GM23248 (cell line): ENCODE data around the gene RADIL. TPM values are rescaled to one million over a fixed set of nuclear protein-coding genes. Genes with fewer than 3 reads are reported as not detected.

Experiments
- DNase-seq: peaks from one replicate; pipeline ENCODE4 v3.0.0-alpha.2; 2015
- H2AFZ ChIP-seq: fragments of 200-600 bp; sonication (generic); 2 replicates; pipeline ENCODE4 v1.6.1; 2016; ENCODE audit warnings: antibody characterized with exemption
- H3F3A ChIP-seq: fragments of 200-600 bp; sonication (generic); 2 replicates; pipeline ENCODE4 v1.6.1; 2016; ENCODE audit warnings: mild to moderate bottlenecking, antibody characterized with exemption, mixed run types; ENCODE audit not compliant: insufficient read depth
- H3K27ac ChIP-seq: fragments of 200-600 bp; sonication (generic); 2 replicates; pipeline ENCODE4 v1.5.1; 2016; ENCODE audit warnings: mild to moderate bottlenecking
- H3K27me3 ChIP-seq: fragments of 200-600 bp; sonication (generic); replicated peaks from 2 replicates; pipeline ENCODE4 v1.6.1; 2016; ENCODE audit warnings: mild to moderate bottlenecking; ENCODE audit not compliant: insufficient read depth
- H3K36me3 ChIP-seq: fragments of 200-600 bp; sonication (generic); 2 replicates; pipeline ENCODE4 v1.6.1; 2016; ENCODE audit warnings: low read depth, mild to moderate bottlenecking
- H3K4me1 ChIP-seq: fragments of 200-600 bp; sonication (generic); 2 replicates; pipeline ENCODE4 v1.6.1; 2016; ENCODE audit warnings: mild to moderate bottlenecking; ENCODE audit not compliant: insufficient read depth
- H3K4me2 ChIP-seq: fragments of 200-600 bp; sonication (generic); one replicate; pipeline ENCODE4 v1.6.1; 2016; ENCODE audit warnings: mild to moderate bottlenecking; ENCODE audit not compliant: unreplicated experiment
- H3K4me3 ChIP-seq: fragments of 200-600 bp; sonication (generic); 2 replicates; pipeline ENCODE4 v1.5.1; 2016; ENCODE audit warnings: mild to moderate bottlenecking
- H3K79me2 ChIP-seq: fragments of 200-600 bp; sonication (generic); 2 replicates; pipeline ENCODE4 v1.6.1; 2016; ENCODE audit warnings: mild to moderate bottlenecking; ENCODE audit not compliant: insufficient read depth
- H3K9ac ChIP-seq: fragments of 200-600 bp; sonication (generic); 2 replicates; pipeline ENCODE4 v1.6.1; 2016; ENCODE audit warnings: mild to moderate bottlenecking
- H3K9me2 ChIP-seq: fragments of 200-600 bp; sonication (generic); 2 replicates; pipeline ENCODE4 v1.6.1; 2016; ENCODE audit warnings: mixed run types, mild to moderate bottlenecking, moderate library complexity; ENCODE audit not compliant: insufficient read depth
- H3K9me3 ChIP-seq: fragments of 200-600 bp; sonication (generic); one replicate; pipeline ENCODE4 v1.6.1; 2017; ENCODE audit warnings: low read depth
- H4K20me1 ChIP-seq: fragments of 200-600 bp; sonication (generic); 2 replicates; pipeline ENCODE4 v1.6.0; 2016; ENCODE audit not compliant: insufficient read depth
- EZH2 ChIP-seq: fragments of 200-600 bp; sonication (generic); IDR thresholded peaks from 2 replicates; pipeline ENCODE4 v1.6.1; 2018; ENCODE audit warnings: antibody characterized with exemption, mild to moderate bottlenecking; ENCODE audit not compliant: insufficient read depth, poor library complexity, severe bottlenecking
- EZH2phosphoT487 ChIP-seq: fragments of 200-600 bp; sonication (generic); IDR thresholded peaks from 2 replicates; pipeline ENCODE4 v1.6.1; 2018; ENCODE audit warnings: antibody characterized with exemption, moderate library complexity, mild to moderate bottlenecking, low read depth; ENCODE audit not compliant: insufficient read depth
- WGBS, 2 experiments: methylation state at CpG; one replicate each; pipeline ENCODE4 v1.1.6; 2015 to 2017; ENCODE audit warnings: low lambda C conversion rate in 2 of 2, low coverage in 1 of 2; ENCODE audit errors: missing lambda C conversion rate in 2 of 2; 5-methylcytosine and 5-hydroxymethylcytosine counted together
- in situ Hi-C: fragments of 300-500 bp; cut with MboI; formaldehyde crosslinking; loops from 2 replicates; pipeline ENCODE4 v1.15.0; 2020
- polyA plus RNA-seq: library from polyadenylated mRNA; unstranded; fragments of >200 nt; fragmentation: Nextera tagmentation; extraction: Ambion mirVana; gene quantifications from 2 replicates; pipeline ENCODE4 v1.2.1, GENCODE V29; 2016
- total RNA-seq: library from RNA; depleted of rRNA; stranded (reverse); fragments of >200 nt; shearing (Covaris generic); gene quantifications from 2 replicates; pipeline ENCODE4 v1.2.3, GENCODE V29; 2014

RADIL gene
- total and polyA plus RNA-seq, 2 experiments from 2014 or later = 0.55 to 4.3 TPM

GRCh38 chr7:4818000-4818794, 65.3 kb downstream of the RADIL start:
- 85 to 88% methylated on average over 23 to 32 of the region's 32 CpGs for WGBS, 2 experiments

DNA sequence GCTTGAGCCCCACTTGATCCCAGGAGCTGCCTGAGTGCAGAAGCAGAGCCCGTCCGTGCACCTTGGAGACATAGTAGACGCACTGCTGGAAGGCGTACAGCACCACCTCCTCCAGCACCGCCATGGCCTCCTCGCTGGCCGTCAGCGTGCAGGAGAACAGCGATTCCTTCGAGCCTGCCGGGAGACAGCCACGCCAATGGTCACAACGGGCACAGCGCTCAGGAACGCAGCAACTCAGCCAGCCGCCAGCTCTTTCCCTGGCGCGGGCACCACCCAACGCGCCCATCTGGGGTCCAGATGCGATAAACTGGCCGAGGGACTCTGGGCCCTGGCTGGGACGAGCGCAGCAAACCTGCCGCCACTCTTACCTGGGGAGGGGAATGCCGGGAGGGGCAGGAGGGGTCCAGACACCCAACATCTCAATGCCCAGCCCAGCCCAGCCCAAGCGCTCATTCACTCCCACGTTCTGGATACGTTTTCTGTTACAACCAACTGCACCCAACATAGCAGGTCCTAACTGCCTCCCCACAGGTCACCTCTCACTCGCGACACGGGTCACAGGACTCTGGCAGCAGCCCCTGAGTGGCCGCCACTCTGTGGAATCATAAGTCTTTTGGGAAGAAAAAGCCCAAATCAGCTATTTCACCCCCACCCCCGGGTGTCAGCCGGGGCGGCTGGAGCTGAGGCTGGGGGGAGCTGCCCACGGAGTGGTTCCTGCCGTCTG, 66.2 kb downstream of the RADIL start:
- no peaks in the 10 kb centered on the region for H3K9me3 ChIP-seq
- no peak overlapping the region for H3K4me2 ChIP-seq
- no peaks in the 10 kb centered on the region for H4K20me1 ChIP-seq
- in situ Hi-C loops = no loop called here
- H3K4me1 ChIP-seq = no peaks in the 10 kb centered on the region
- no peaks in the 10 kb centered on the region for H3K27me3 ChIP-seq
- H3K27ac ChIP-seq = no peak overlapping the region
- H3K9ac ChIP-seq = no peak overlapping the region
- H3K9me2 ChIP-seq = no peaks in the 10 kb centered on the region
- peak; percentile 19 for DNase-seq
- H2AFZ ChIP-seq = no peak overlapping the region
- 59 to 77% methylated on average over 32 to 37 of the region's 38 CpGs for WGBS, 2 experiments
- no peak for TF ChIP-seq EZH2
- no peak for TF ChIP-seq EZH2phosphoT487
- no peaks in the 10 kb centered on the region for H3F3A ChIP-seq
- H3K4me3 ChIP-seq = no peak overlapping the region
- no peaks in the 10 kb centered on the region for H3K36me3 ChIP-seq
- no peaks in the 10 kb centered on the region for H3K79me2 ChIP-seq

More at GRCh38 chr7:4818000-4818794, 65.3 kb downstream of the RADIL start:
- no peaks in the 10 kb centered on the region for H3K36me3 ChIP-seq
- no peak overlapping the region for H3K4me2 ChIP-seq
- in situ Hi-C loops = no loop called here
- no peaks in the 10 kb centered on the region for H3F3A ChIP-seq
- no peaks in the 10 kb centered on the region for H3K79me2 ChIP-seq
- no peaks in the 10 kb centered on the region for H3K27me3 ChIP-seq
- no peak overlapping the region for H2AFZ ChIP-seq
- H3K4me3 ChIP-seq = no peak overlapping the region
- H4K20me1 ChIP-seq = no peaks in the 10 kb centered on the region
- no peak for DNase-seq
- TF ChIP-seq EZH2 (no peak), EZH2phosphoT487 (no peak)
- H3K4me1 ChIP-seq = no peaks in the 10 kb centered on the region
- H3K9me3 ChIP-seq = no peaks in the 10 kb centered on the region
- no peak overlapping the region for H3K9ac ChIP-seq
- no peak overlapping the region for H3K27ac ChIP-seq
- H3K9me2 ChIP-seq = no peaks in the 10 kb centered on the region

DNA sequence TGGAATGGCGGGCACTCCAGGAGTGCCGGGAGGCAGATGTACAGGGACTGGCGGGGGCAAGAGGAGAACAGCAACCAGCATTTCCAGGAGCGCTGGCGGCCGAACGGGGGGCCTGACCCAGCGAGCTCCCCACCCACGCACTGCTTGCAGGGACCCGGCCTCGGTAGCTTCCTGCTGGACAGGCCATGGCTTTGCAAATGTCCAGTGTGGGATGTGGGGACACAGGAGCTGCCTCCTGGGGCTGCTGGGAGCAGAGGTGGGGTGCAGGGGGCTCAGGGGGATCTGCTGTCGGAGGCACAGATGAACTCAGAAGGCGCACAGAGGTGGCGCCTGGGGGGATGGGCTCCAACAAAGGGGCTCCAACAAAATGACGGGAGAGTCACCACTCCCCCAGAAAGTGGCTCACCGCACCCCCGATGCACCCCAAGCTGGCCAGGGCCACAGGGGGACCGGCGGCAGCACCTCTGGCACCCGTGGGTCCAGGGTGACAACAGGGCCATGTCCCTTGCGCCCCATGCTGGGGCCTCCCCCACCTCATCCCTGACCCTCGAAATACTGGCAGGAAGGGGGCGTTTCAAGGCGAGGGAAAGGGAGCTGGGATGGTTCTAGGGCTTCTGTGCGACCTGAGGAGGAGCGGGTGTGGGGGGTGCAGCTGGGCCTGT, 67.0 kb downstream of the RADIL start:
- WGBS, 2 experiments = 86 to 91% methylated on average over 12 to 26 of the region's 26 CpGs
- Histone ChIP-seq H3F3A (no peaks in the 10 kb centered on the region), H3K27me3 (no peaks in the 10 kb centered on the region), H3K9ac (no peak overlapping the region), H3K4me1 (no peaks in the 10 kb centered on the region), H3K36me3 (no peaks in the 10 kb centered on the region), H3K9me3 (no peaks in the 10 kb centered on the region), H3K27ac (no peak overlapping the region), H3K79me2 (no peaks in the 10 kb centered on the region), H3K9me2 (no peaks in the 10 kb centered on the region), H4K20me1 (no peaks in the 10 kb centered on the region), H2AFZ (no peak overlapping the region), H3K4me2 (no peak overlapping the region), H3K4me3 (no peak overlapping the region)
- in situ Hi-C loops = no loop called here
- no peak for DNase-seq
- no peak for TF ChIP-seq EZH2
- no peak for TF ChIP-seq EZH2phosphoT487

- TF ChIP-seq EZH2phosphoT487 = no peak
- Histone ChIP-seq H4K20me1 (no peaks in the 10 kb centered on the region), H3K36me3 (no peaks in the 10 kb centered on the region), H3F3A (no peaks in the 10 kb centered on the region), H3K4me2 (no peak overlapping the region), H3K4me3 (no peak overlapping the region), H3K27me3 (no peaks in the 10 kb centered on the region), H3K9ac (no peak overlapping the region), H3K9me2 (no peaks in the 10 kb centered on the region), H2AFZ (no peak overlapping the region), H3K27ac (no peak overlapping the region), H3K79me2 (no peaks in the 10 kb centered on the region), H3K9me3 (no peaks in the 10 kb centered on the region), H3K4me1 (no peaks in the 10 kb centered on the region)
- 90 to 96% methylated on average over 31 to 38 of the region's 38 CpGs for WGBS, 2 experiments
- in situ Hi-C loops = no loop called here
- no peak for DNase-seq
These were observed 67.7 kb downstream of the RADIL start for GRCh38 chr7:4815609-4816418.
